Measurements from ENCODE around the gene TECPR2. TPM values are rescaled to one million over a fixed set of nuclear protein-coding genes. Genes with fewer than 3 reads are reported as not detected.

Gene TECPR2
- total and polyA plus RNA-seq, 4 donors, result 5.6 to 30.3 (median 19.5) TPM

DNA sequence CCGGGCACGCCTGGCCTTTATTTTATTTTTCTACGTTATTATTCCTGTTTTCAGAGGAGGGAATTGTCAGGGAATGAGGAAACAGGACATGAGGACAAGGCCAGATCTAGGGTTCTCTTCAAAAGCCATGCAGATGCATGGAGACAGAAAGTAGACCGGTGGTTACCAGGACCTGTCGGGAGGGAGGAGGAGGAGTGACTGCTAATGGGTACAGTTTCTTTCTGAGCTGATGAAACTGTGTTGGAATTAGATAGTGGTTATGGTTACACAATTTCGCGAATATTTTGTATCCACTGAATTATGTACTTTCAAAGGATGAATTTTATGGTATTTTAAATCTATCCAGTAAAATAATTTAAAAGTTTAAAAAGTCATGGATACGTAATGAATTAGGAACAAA lies 31.9 kb upstream of the TECPR2 start:
- no peaks in the 10 kb centered on the region for H3K9me3 ChIP-seq (ENCODE audit: control insufficient read depth in 4 of 4, insufficient read depth in 3 of 4, low read length in 3 of 4)
- no peak for TF ChIP-seq CTCF (IDR thresholded peaks at IDR 0.05; ENCODE audit: control extremely low read depth, extremely low read depth)
- DNase-seq, result no peak
- H3K36me3 ChIP-seq (ENCODE audit: control insufficient read depth in 4 of 4, insufficient read depth in 4 of 4, low read length in 4 of 4), result peaks cover 3 to 12% (median 5%) of the 10 kb centered on the region in 4 donors
- no peaks in the 10 kb centered on the region for H3K27me3 ChIP-seq (ENCODE audit: control insufficient read depth in 3 of 3, insufficient read depth in 3 of 3, low read length in 2 of 3)
- peaks cover 0 to 2% (median 0%) of the 10 kb centered on the region in 5 donors for H3K4me1 ChIP-seq (ENCODE audit: control insufficient read depth in 5 of 5, insufficient read depth in 5 of 5, low read length in 5 of 5)
- no peak overlapping the region for H3K9ac ChIP-seq (ENCODE audit: insufficient read depth in 1 of 2, low read length in 2 of 2)
- WGBS, 2 donors, result 92 to 93% methylated on average over 8 of the region's 8 CpGs
- H3K27ac ChIP-seq (ENCODE audit: low read depth in 1 of 2, low read length in 1 of 2), result no peak overlapping the region
- H3K4me3 ChIP-seq, result no peak overlapping the region
- no peak for ATAC-seq (ENCODE audit: insufficient read depth, low FRiP score)

DNA sequence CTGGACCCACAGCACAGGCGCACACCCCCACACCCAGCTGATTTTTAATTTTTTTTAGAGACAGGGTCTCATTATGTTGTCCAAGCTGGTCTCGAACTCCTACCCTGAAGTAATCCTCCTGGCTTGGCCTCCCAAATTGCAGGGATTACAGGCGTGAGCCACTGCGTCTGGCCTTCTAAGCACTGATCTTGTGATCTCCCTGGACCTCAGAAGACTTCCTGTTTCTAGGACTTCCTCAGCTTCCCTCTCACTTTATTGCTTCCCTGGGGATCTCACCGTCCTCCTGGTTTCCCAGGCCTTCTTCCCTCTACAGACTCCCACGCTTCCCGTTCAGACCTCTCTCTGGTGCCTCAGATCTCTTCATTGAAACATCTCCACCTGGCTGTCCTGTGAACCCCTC lies 29.4 kb upstream of the TECPR2 start:
- no peak overlapping the region for H3K4me3 ChIP-seq
- DNase-seq (no peak), ATAC-seq (ENCODE audit: insufficient read depth, low FRiP score) (no peak)
- TF ChIP-seq CTCF (IDR thresholded peaks at IDR 0.05; ENCODE audit: control extremely low read depth, extremely low read depth), result no peak
- H3K9ac ChIP-seq (ENCODE audit: insufficient read depth in 1 of 2, low read length in 2 of 2), result no peak overlapping the region
- H3K27ac ChIP-seq (ENCODE audit: low read depth in 1 of 2, low read length in 1 of 2), result no peak overlapping the region
- H3K27me3 ChIP-seq (ENCODE audit: control insufficient read depth in 3 of 3, insufficient read depth in 3 of 3, low read length in 2 of 3), result no peaks in the 10 kb centered on the region
- peaks cover 0 to 16% (median 5%) of the 10 kb centered on the region in 4 donors for H3K36me3 ChIP-seq (ENCODE audit: control insufficient read depth in 4 of 4, insufficient read depth in 4 of 4, low read length in 4 of 4)
- no peaks in the 10 kb centered on the region for H3K9me3 ChIP-seq (ENCODE audit: control insufficient read depth in 4 of 4, insufficient read depth in 3 of 4, low read length in 3 of 4)
- peaks cover 0 to 2% (median 0%) of the 10 kb centered on the region in 5 donors for H3K4me1 ChIP-seq (ENCODE audit: control insufficient read depth in 5 of 5, insufficient read depth in 5 of 5, low read length in 5 of 5)
- 67 to 77% methylated on average over 7 of the region's 7 CpGs for WGBS, 2 donors

DNA sequence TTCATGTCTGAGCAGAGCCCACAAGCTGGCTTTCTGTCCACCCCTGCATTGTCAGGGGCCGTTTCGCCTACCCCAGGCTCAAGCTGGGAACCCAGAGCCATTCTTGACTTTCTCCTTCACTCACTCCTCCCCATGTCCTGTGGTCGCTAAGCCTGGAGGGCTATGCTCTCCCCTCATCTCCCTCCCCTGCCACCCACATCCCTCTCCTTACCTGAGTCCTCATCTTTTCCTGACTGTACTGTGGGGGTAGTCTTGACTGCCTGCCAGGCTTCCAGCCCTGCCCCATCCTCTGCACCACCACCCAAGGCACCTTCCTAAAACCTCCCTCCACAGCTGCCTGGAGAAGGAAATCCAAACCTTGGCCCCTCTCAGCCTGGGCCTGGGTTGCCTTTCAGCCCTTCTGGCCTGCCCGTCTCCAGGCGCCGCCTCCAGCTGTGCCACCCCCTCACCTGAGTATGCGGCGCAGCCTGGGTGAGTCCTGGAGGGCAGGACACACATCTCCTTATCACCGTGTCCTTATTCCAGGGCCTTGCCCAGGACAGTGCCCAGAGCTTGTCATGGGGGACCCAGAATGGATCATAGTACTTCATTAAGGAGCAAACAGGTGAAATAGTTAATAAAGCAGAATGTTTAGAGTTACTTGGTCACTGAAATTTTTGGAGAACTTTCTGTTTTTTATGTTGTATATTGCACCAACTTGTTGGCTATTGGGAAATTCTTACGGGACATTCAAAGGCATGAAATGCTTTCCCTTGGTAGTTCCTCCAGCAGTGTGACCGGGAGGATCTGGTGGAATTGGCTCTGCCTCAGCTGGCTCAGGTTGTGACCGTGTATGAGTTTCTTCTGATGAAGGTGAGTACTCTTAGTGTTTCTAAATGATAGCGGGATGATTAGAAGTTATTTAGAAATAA lies 28.7 kb upstream of the TECPR2 start:
- Histone ChIP-seq H3K9me3 (ENCODE audit: control insufficient read depth in 4 of 4, insufficient read depth in 3 of 4, low read length in 3 of 4) (no peaks in the 10 kb centered on the region), H3K27me3 (ENCODE audit: control insufficient read depth in 3 of 3, insufficient read depth in 3 of 3, low read length in 2 of 3) (no peaks in the 10 kb centered on the region), H3K27ac (ENCODE audit: low read depth in 1 of 2, low read length in 1 of 2) (no peak overlapping the region), H3K4me3 (no peak overlapping the region), H3K36me3 (ENCODE audit: control insufficient read depth in 4 of 4, insufficient read depth in 4 of 4, low read length in 4 of 4) (peaks cover 5 to 21% (median 9%) of the 10 kb centered on the region in 4 donors), H3K9ac (ENCODE audit: insufficient read depth in 1 of 2, low read length in 2 of 2) (no peak overlapping the region), H3K4me1 (ENCODE audit: control insufficient read depth in 5 of 5, insufficient read depth in 5 of 5, low read length in 5 of 5) (peaks cover 0 to 2% (median 0%) of the 10 kb centered on the region in 5 donors)
- ATAC-seq (ENCODE audit: insufficient read depth, low FRiP score) (no peak), DNase-seq (no peak)
- no peak for TF ChIP-seq CTCF (IDR thresholded peaks at IDR 0.05; ENCODE audit: control extremely low read depth, extremely low read depth)
- 82 to 91% methylated on average over 13 of the region's 13 CpGs for WGBS, 2 donors

Measured in lung (tissue), 12 donors.